ENCODE measurements around the gene SRD5A1.
"Not testable (repeated sequence)": the region's sequence is repeated elsewhere in the genome, so short reads cannot be mapped to it uniquely, and the experiment has no call there.

The SRD5A1 gene

GRCh38 chr5:6642655-6643054 is 9.4 kb downstream of the SRD5A1 start:
- DNase-seq (ENCODE audit: low read depth in 1 of 2, low spot score in 1 of 2): no peak

GRCh38 chr5:6644794-6645241 is 11.6 kb downstream of the SRD5A1 start:
- DNase-seq (ENCODE audit: low read depth in 1 of 2, low spot score in 1 of 2): no peak

- not testable (repeated sequence) for DNase-seq (ENCODE audit: low read depth in 1 of 2, low spot score in 1 of 2)
Measured at GRCh38 chr5:6645571-6646362, 12.5 kb downstream of the SRD5A1 start.

- no peak for DNase-seq (ENCODE audit: low read depth in 1 of 2, low spot score in 1 of 2)
Measured at GRCh38 chr5:6649186-6649585, 15.9 kb downstream of the SRD5A1 start.

GRCh38 chr5:6649681-6650080 is 16.4 kb downstream of the SRD5A1 start:
- no peak for DNase-seq (ENCODE audit: low read depth in 1 of 2, low spot score in 1 of 2)

GRCh38 chr5:6652025-6652424 is 18.8 kb downstream of the SRD5A1 start:
- no peak for DNase-seq (ENCODE audit: low read depth in 1 of 2, low spot score in 1 of 2)

GRCh38 chr5:6655432-6655831 is 22.2 kb downstream of the SRD5A1 start:
- no peak for DNase-seq (ENCODE audit: low read depth in 1 of 2, low spot score in 1 of 2)

GRCh38 chr5:6656680-6657079 is 23.4 kb downstream of the SRD5A1 start:
- DNase-seq (ENCODE audit: low read depth in 1 of 2, low spot score in 1 of 2): no peak

- no peak for DNase-seq (ENCODE audit: low read depth in 1 of 2, low spot score in 1 of 2)
Measured at GRCh38 chr5:6659941-6660684, 26.9 kb downstream of the SRD5A1 start.

- DNase-seq (ENCODE audit: low read depth in 1 of 2, low spot score in 1 of 2): no peak
Measured at GRCh38 chr5:6660688-6661087, 27.4 kb downstream of the SRD5A1 start.

GRCh38 chr5:6666762-6667161 is 33.5 kb downstream of the SRD5A1 start:
- DNase-seq (ENCODE audit: low read depth in 1 of 2, low spot score in 1 of 2): no peak

GRCh38 chr5:6667648-6668047 is 34.4 kb downstream of the SRD5A1 start:
- no peak for DNase-seq (ENCODE audit: low read depth in 1 of 2, low spot score in 1 of 2)

- DNase-seq (ENCODE audit: low read depth in 1 of 2, low spot score in 1 of 2): not testable (repeated sequence)
Measured at GRCh38 chr5:6668717-6669116, 35.5 kb downstream of the SRD5A1 start.

- no peak for DNase-seq (ENCODE audit: low read depth in 1 of 2, low spot score in 1 of 2)
Measured at GRCh38 chr5:6673031-6673430, 39.8 kb downstream of the SRD5A1 start.

GRCh38 chr5:6673963-6674362 is 40.7 kb downstream of the SRD5A1 start:
- no peak for DNase-seq (ENCODE audit: low read depth in 1 of 2, low spot score in 1 of 2)

- no peak for DNase-seq (ENCODE audit: low read depth in 1 of 2, low spot score in 1 of 2)
Measured at GRCh38 chr5:6674421-6674820, 41.2 kb downstream of the SRD5A1 start.

- no peak for DNase-seq (ENCODE audit: low read depth in 1 of 2, low spot score in 1 of 2)
Measured at GRCh38 chr5:6674886-6675285, 41.6 kb downstream of the SRD5A1 start.

- DNase-seq (ENCODE audit: low read depth in 1 of 2, low spot score in 1 of 2): no peak
Measured at GRCh38 chr5:6675784-6676491, 42.7 kb downstream of the SRD5A1 start.

- no peak for DNase-seq (ENCODE audit: low read depth in 1 of 2, low spot score in 1 of 2)
Measured at GRCh38 chr5:6676702-6677101, 43.5 kb downstream of the SRD5A1 start.

- DNase-seq (ENCODE audit: low read depth in 1 of 2, low spot score in 1 of 2): no peak
Measured at GRCh38 chr5:6678385-6678784, 45.1 kb downstream of the SRD5A1 start.

- DNase-seq (ENCODE audit: low read depth in 1 of 2, low spot score in 1 of 2): no peak
Measured at GRCh38 chr5:6680922-6681321, 47.7 kb downstream of the SRD5A1 start.

- no peak for DNase-seq (ENCODE audit: low read depth in 1 of 2, low spot score in 1 of 2)
Measured at GRCh38 chr5:6681682-6682081, 48.4 kb downstream of the SRD5A1 start.

All from activated T-helper 1 cell treated with anti-CD3 and anti-CD28 coated beads, Interleukin-2, amount 50 U/mL, for 16 hours (primary cell).